Large intestine (tissue), 12 donors: ENCODE measurements around the gene BLOC1S1. TPM values are rescaled to one million over a fixed set of nuclear protein-coding genes. Genes with fewer than 3 reads are reported as not detected.

Experiments
- DNase-seq, 2 donors: peaks; one replicate each; pipeline versions ENCODE4 v3.0.0 to v3.0.0-alpha.2; 2013
- H3K27ac ChIP-seq: one replicate; pipeline ENCODE4 v1.5.1; 2013; ENCODE audit warnings: low read length
- H3K27me3 ChIP-seq: 2 replicates; pipeline ENCODE4 v1.6.1; 2013; ENCODE audit warnings: low read length; ENCODE audit not compliant: control insufficient read depth, insufficient read depth
- H3K36me3 ChIP-seq: 2 replicates; pipeline ENCODE4 v1.6.1; 2013; ENCODE audit warnings: low read length; ENCODE audit not compliant: control insufficient read depth, insufficient read depth
- H3K4me1 ChIP-seq: one replicate; pipeline ENCODE4 v1.6.1; 2013; ENCODE audit warnings: low read length; ENCODE audit not compliant: control insufficient read depth, insufficient read depth
- H3K4me3 ChIP-seq: one replicate; pipeline ENCODE4 v1.5.1; 2013; ENCODE audit warnings: low read length
- H3K9me3 ChIP-seq: one replicate; pipeline ENCODE4 v1.6.1; 2013; ENCODE audit warnings: mild to moderate bottlenecking, low read depth, low read length, moderate library complexity; ENCODE audit not compliant: control insufficient read depth
- WGBS: methylation state at CpG from one replicate; pipeline ENCODE4 v1.1.5; 2013; ENCODE audit warnings: low lambda C conversion rate; ENCODE audit not compliant: insufficient coverage; 5-methylcytosine and 5-hydroxymethylcytosine counted together
- long read RNA-seq, 11 donors: transcript quantifications; one replicate each; lab custom pipeline, GENCODE V29; 2026
- polyA plus RNA-seq: library from polyadenylated mRNA; unstranded; fragments of 120-200 nt; gene quantifications from one replicate; pipeline ENCODE4 v1.2.1, GENCODE V29; 2013

The BLOC1S1 gene
- polyA plus RNA-seq, result 144 TPM
- long read RNA-seq, donor 1, transcript BLOC1S1-203 (4 exons, 571 nt), result major isoform, 62 of 65 reads
- long read RNA-seq, donor 1, partial matches to known transcripts, result 0 of 65 reads
- long read RNA-seq, donor 1, other reads (novel, unspliced or antisense), result 0 of 65 reads
- long read RNA-seq, donor 2, transcript BLOC1S1-203 (4 exons, 571 nt), result major isoform, 128 of 152 reads
- long read RNA-seq, donor 2, transcript BLOC1S1-204 (3 exons, 1,229 nt), result minor isoform, 6 of 152 reads
- long read RNA-seq, donor 2, partial matches to known transcripts, result 16 of 152 reads
- long read RNA-seq, donor 2, other reads (novel, unspliced or antisense), result 0 of 152 reads
- long read RNA-seq, donor 3, result 0 reads
- long read RNA-seq, donor 4, transcript BLOC1S1-203 (4 exons, 571 nt), result major isoform, 18 of 19 reads
- long read RNA-seq, donor 4, partial matches to known transcripts, result 0 of 19 reads
- long read RNA-seq, donor 4, other reads (novel, unspliced or antisense), result 0 of 19 reads
- long read RNA-seq, donor 5, transcript BLOC1S1-203 (4 exons, 571 nt), result major isoform, 52 of 56 reads
- long read RNA-seq, donor 5, partial matches to known transcripts, result 0 of 56 reads
- long read RNA-seq, donor 5, other reads (novel, unspliced or antisense), result 0 of 56 reads
- long read RNA-seq, donor 6, transcript BLOC1S1-203 (4 exons, 571 nt), result major isoform, 119 of 154 reads
- long read RNA-seq, donor 6, transcript BLOC1S1-204 (3 exons, 1,229 nt), result minor isoform, 6 of 154 reads
- long read RNA-seq, donor 6, partial matches to known transcripts, result 27 of 154 reads
- long read RNA-seq, donor 6, other reads (novel, unspliced or antisense), result 0 of 154 reads
- long read RNA-seq, donor 7, transcript BLOC1S1-203 (4 exons, 571 nt), result major isoform, 58 of 65 reads
- long read RNA-seq, donor 7, partial matches to known transcripts, result 0 of 65 reads
- long read RNA-seq, donor 7, other reads (novel, unspliced or antisense), result 0 of 65 reads
- long read RNA-seq, donor 8, transcript BLOC1S1-204 (3 exons, 1,229 nt), result minor isoform, 8 of 186 reads
- long read RNA-seq, donor 8, transcript BLOC1S1-203 (4 exons, 571 nt), result major isoform, 167 of 186 reads
- long read RNA-seq, donor 8, partial matches to known transcripts, result 5 of 186 reads
- long read RNA-seq, donor 8, other reads (novel, unspliced or antisense), result 0 of 186 reads
- long read RNA-seq, donor 9, transcript BLOC1S1-203 (4 exons, 571 nt), result major isoform, 118 of 139 reads
- long read RNA-seq, donor 9, transcript BLOC1S1-204 (3 exons, 1,229 nt), result minor isoform, 7 of 139 reads
- long read RNA-seq, donor 9, partial matches to known transcripts, result 12 of 139 reads
- long read RNA-seq, donor 9, other reads (novel, unspliced or antisense), result 0 of 139 reads
- long read RNA-seq, donor 10, transcript BLOC1S1-203 (4 exons, 571 nt), result major isoform, 112 of 136 reads
- long read RNA-seq, donor 10, transcript BLOC1S1-204 (3 exons, 1,229 nt), result minor isoform, 11 of 136 reads
- long read RNA-seq, donor 10, partial matches to known transcripts, result 9 of 136 reads
- long read RNA-seq, donor 10, other reads (novel, unspliced or antisense), result 0 of 136 reads
- long read RNA-seq, donor 11, transcript BLOC1S1-203 (4 exons, 571 nt), result major isoform, 89 of 95 reads
- long read RNA-seq, donor 11, partial matches to known transcripts, result 0 of 95 reads
- long read RNA-seq, donor 11, other reads (novel, unspliced or antisense), result 0 of 95 reads

- Histone ChIP-seq H3K4me1 (peaks cover 45% of the 10 kb centered on the region), H3K27ac (peak within 1 kb of the TSS; percentile 91)
- WGBS, result no CpG with 5 or more reads among the region's 42 CpGs
Observed at GRCh38 chr12:55715833-55716581, at the start of gene BLOC1S1. Gene BLOC1S1 (plus strand): TSS chr12:55716046. CDS start chr12:55716052, 6 bp downstream.

GRCh38 chr12:55666508-55666907, 49.3 kb upstream of the BLOC1S1 start:
- H3K4me3 ChIP-seq, result no peak overlapping the region
- H3K27me3 ChIP-seq, result no peaks in the 10 kb centered on the region
- H3K9me3 ChIP-seq, result no peaks in the 10 kb centered on the region
- DNase-seq, result no peak
- H3K36me3 ChIP-seq, result no peaks in the 10 kb centered on the region
- no peak overlapping the region for H3K27ac ChIP-seq
- H3K4me1 ChIP-seq, result peaks cover 9% of the 10 kb centered on the region
- WGBS, result no CpG with 5 or more reads among the region's 7 CpGs

More at GRCh38 chr12:55715833-55716581, at the start of gene BLOC1S1:
- Histone ChIP-seq H3K36me3 (peaks cover 11% of the 10 kb centered on the region), H3K9me3 (no peaks in the 10 kb centered on the region), H3K4me3 (peak within 1 kb of the TSS; percentile 78), H3K27me3 (peaks cover 5% of the 10 kb centered on the region)
- DNase-seq, result peak; percentile 95 to 97

- H3K9me3 ChIP-seq, result no peaks in the 10 kb centered on the region
- H3K27me3 ChIP-seq, result no peaks in the 10 kb centered on the region
- no peaks in the 10 kb centered on the region for H3K36me3 ChIP-seq
- H3K27ac ChIP-seq, result peak overlapping the region; percentile 20
- no peak overlapping the region for H3K4me3 ChIP-seq
- no peak for DNase-seq
- H3K4me1 ChIP-seq, result peaks cover 12% of the 10 kb centered on the region
Observed at GRCh38 chr12:55670276-55670675, 45.6 kb upstream of the BLOC1S1 start.

- no peaks in the 10 kb centered on the region for H3K36me3 ChIP-seq
- H3K4me3 ChIP-seq, result no peak overlapping the region
- WGBS, result no CpG with 5 or more reads among the region's 4 CpGs
- no peaks in the 10 kb centered on the region for H3K9me3 ChIP-seq
- H3K27me3 ChIP-seq, result no peaks in the 10 kb centered on the region
- DNase-seq, result peak in 1 of 2 donors; percentile 51
- H3K27ac ChIP-seq, result peak overlapping the region; percentile 19
- H3K4me1 ChIP-seq, result peaks cover 12% of the 10 kb centered on the region
Observed at GRCh38 chr12:55671746-55672145, 44.1 kb upstream of the BLOC1S1 start.

GRCh38 chr12:55673638-55674037, 42.2 kb upstream of the BLOC1S1 start:
- H3K27ac ChIP-seq, result no peak overlapping the region
- peaks cover 12% of the 10 kb centered on the region for H3K4me1 ChIP-seq
- H3K9me3 ChIP-seq, result no peaks in the 10 kb centered on the region
- no peak overlapping the region for H3K4me3 ChIP-seq
- no peaks in the 10 kb centered on the region for H3K27me3 ChIP-seq
- no peaks in the 10 kb centered on the region for H3K36me3 ChIP-seq
- no peak for DNase-seq

GRCh38 chr12:55675666-55676065, 40.2 kb upstream of the BLOC1S1 start:
- no peak overlapping the region for H3K4me3 ChIP-seq
- H3K27me3 ChIP-seq, result no peaks in the 10 kb centered on the region
- H3K4me1 ChIP-seq, result peaks cover 5% of the 10 kb centered on the region
- no peak overlapping the region for H3K27ac ChIP-seq
- H3K36me3 ChIP-seq, result no peaks in the 10 kb centered on the region
- WGBS, result 40% methylated on average over 1 of the region's 8 CpGs
- no peak for DNase-seq
- H3K9me3 ChIP-seq, result no peaks in the 10 kb centered on the region

GRCh38 chr12:55676707-55677106, 39.1 kb upstream of the BLOC1S1 start:
- H3K36me3 ChIP-seq, result no peaks in the 10 kb centered on the region
- H3K27ac ChIP-seq, result no peak overlapping the region
- no CpG with 5 or more reads among the region's 6 CpGs for WGBS
- peak in 1 of 2 donors; percentile 34 for DNase-seq
- no peak overlapping the region for H3K4me3 ChIP-seq
- no peaks in the 10 kb centered on the region for H3K9me3 ChIP-seq
- H3K4me1 ChIP-seq, result peaks cover 8% of the 10 kb centered on the region
- no peaks in the 10 kb centered on the region for H3K27me3 ChIP-seq

- Histone ChIP-seq H3K36me3 (peaks cover 8% of the 10 kb centered on the region), H3K27me3 (no peaks in the 10 kb centered on the region), H3K9me3 (no peaks in the 10 kb centered on the region), H3K27ac (no peak overlapping the region), H3K4me1 (peaks cover 15% of the 10 kb centered on the region), H3K4me3 (no peak overlapping the region)
- WGBS, result 90% methylated on average over 2 of the region's 5 CpGs
- no peak for DNase-seq
Observed at GRCh38 chr12:55679691-55680090, 36.2 kb upstream of the BLOC1S1 start.
